Esophagus muscularis mucosa (tissue), 4 donors: ENCODE data around the gene DSCAML1. TPM values are rescaled to one million over a fixed set of nuclear protein-coding genes. Genes with fewer than 3 reads are reported as not detected.

Source experiments
- DNase-seq: peaks from one replicate; pipeline ENCODE4 v3.0.0-alpha.2; 2017; ENCODE audit errors: extremely low spot score
- H3K27ac ChIP-seq, 4 donors: fragments of 200-600 bp; sonication (generic); replicated peaks in 1 of 4; 1 replicate in 3 of 4; 2 replicates in 1 of 4; pipeline ENCODE4 v1.5.1; 2016 to 2019; ENCODE audit warnings: mild to moderate bottlenecking in 1 of 4
- H3K27me3 ChIP-seq, 4 donors: fragments of 200-600 bp; sonication (generic); one replicate each; pipeline versions ENCODE4 v1.5.1 to v1.6.0; 2016 to 2019
- H3K36me3 ChIP-seq, 4 donors: fragments of 200-600 bp; sonication (generic); one replicate each; pipeline ENCODE4 v1.5.1; 2016 to 2019
- H3K4me1 ChIP-seq, 4 donors: fragments of 200-600 bp; sonication (generic); one replicate each; pipeline ENCODE4 v1.5.1; 2016 to 2019
- H3K4me3 ChIP-seq, 4 donors: fragments of 200-600 bp; sonication (generic); 1 replicate in 2 of 4; 2 replicates in 2 of 4; pipeline ENCODE4 v1.5.1; 2016 to 2019; ENCODE audit warnings: mild to moderate bottlenecking in 4 of 4, moderate library complexity in 1 of 4
- H3K9me3 ChIP-seq, 4 donors: fragments of 200-600 bp; sonication (generic); 1 replicate in 3 of 4; 2 replicates in 1 of 4; pipeline ENCODE4 v1.5.1; 2016 to 2019
- CTCF ChIP-seq, 3 experiments: fragments of 200-600 bp in 2 of 3; fragments of 450-650 bp in 1 of 3; sonication (generic) in 2 of 3; IDR thresholded peaks; one replicate each; pipeline ENCODE4 v1.5.1; 2017 to 2019; ENCODE audit warnings: antibody characterized with exemption in 3 of 3, mild to moderate bottlenecking in 2 of 3, moderate library complexity in 1 of 3
- EP300 ChIP-seq: sonication (generic); formaldehyde crosslinking; IDR thresholded peaks from one replicate; pipeline ENCODE4 v1.6.1; 2017; ENCODE audit warnings: antibody characterized with exemption
- POLR2A ChIP-seq: fragments of 450-650 bp; IDR thresholded peaks from one replicate; pipeline ENCODE4 v1.6.1; 2017; ENCODE audit warnings: antibody characterized with exemption, moderate library complexity, mild to moderate bottlenecking, low read depth
- POLR2AphosphoS5 ChIP-seq, 2 donors: sonication (generic); formaldehyde crosslinking; IDR thresholded peaks; one replicate each; pipeline ENCODE4 v1.6.1; 2017; ENCODE audit warnings: antibody characterized with exemption in 2 of 2
- WGBS: methylation state at CpG from one replicate; pipeline ENCODE4 v1.1.5; 2018; 5-methylcytosine and 5-hydroxymethylcytosine counted together
- intact Hi-C: fragments of 100-400 bp; cut with DNase I; formaldehyde crosslinking; loops from one replicate; pipeline ENCODE4 v1.15.1; 2023
- total RNA-seq, 4 donors: library from RNA; depleted of rRNA; stranded (reverse); fragments of >200 nt; gene quantifications; one replicate each; pipeline versions ENCODE4 v1.1.0 to v1.2.1, GENCODE V29; 2016

The DSCAML1 gene
- total RNA-seq, 4 donors from 2014 or later, result 0.50 to 5.8 (median 1.2) TPM

DNA sequence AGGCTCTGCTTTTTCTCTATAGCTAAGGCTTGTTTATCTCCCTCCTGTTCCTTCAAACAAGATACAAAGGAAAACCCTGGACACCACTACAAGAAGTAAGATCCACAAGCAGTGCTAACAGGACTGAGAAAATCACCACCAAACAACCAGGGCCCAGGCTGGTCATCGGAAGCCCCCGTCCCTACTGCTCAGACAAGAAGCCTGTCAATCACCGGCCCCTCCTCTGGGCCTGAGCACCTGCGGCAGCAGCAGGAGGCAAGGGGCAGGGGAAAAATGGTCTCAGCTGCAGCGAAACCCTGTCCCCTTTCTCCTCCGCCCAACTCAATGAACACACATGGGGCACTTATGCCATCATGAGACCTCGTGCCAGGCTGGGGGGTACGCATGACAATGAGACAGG lies 314.1 kb downstream of the DSCAML1 start:
- no peak overlapping the region for H3K27ac ChIP-seq
- no peaks in the 10 kb centered on the region for H3K9me3 ChIP-seq
- WGBS, result 79% methylated on average over 8 of the region's 8 CpGs
- no peaks in the 10 kb centered on the region for H3K27me3 ChIP-seq
- peaks cover 0 to 6% (median 0%) of the 10 kb centered on the region in 4 donors for H3K36me3 ChIP-seq
- no peak overlapping the region for H3K4me3 ChIP-seq
- intact Hi-C loops, result no loop called here
- H3K4me1 ChIP-seq, result no peaks in the 10 kb centered on the region
- TF ChIP-seq POLR2A (no peak), POLR2AphosphoS5 (IDR thresholded peaks at IDR 0.05) (no peak), EP300 (no peak), CTCF (IDR thresholded peaks at IDR 0.05) (no peak)
- no peak for DNase-seq

- intact Hi-C loops, result no loop called here
- DNase-seq, result no peak
- TF ChIP-seq POLR2AphosphoS5 (IDR thresholded peaks at IDR 0.05), result no peak
- TF ChIP-seq POLR2A, result no peak
- TF ChIP-seq CTCF (IDR thresholded peaks at IDR 0.05), result no peak
- no peak for TF ChIP-seq EP300
- Histone ChIP-seq H3K27ac (no peak overlapping the region), H3K27me3 (no peaks in the 10 kb centered on the region), H3K4me1 (no peaks in the 10 kb centered on the region), H3K36me3 (peaks cover 0 to 6% (median 0%) of the 10 kb centered on the region in 4 donors), H3K9me3 (no peaks in the 10 kb centered on the region), H3K4me3 (no peak overlapping the region)
- 94% methylated on average over 13 of the region's 23 CpGs for WGBS
Observed at GRCh38 chr11:117481885-117482284, 315.1 kb downstream of the DSCAML1 start.

- peaks cover 0 to 6% (median 0%) of the 10 kb centered on the region in 4 donors for H3K36me3 ChIP-seq
- no peaks in the 10 kb centered on the region for H3K9me3 ChIP-seq
- intact Hi-C loops, result no loop called here
- H3K4me3 ChIP-seq, result no peak overlapping the region
- no peak for DNase-seq
- no peaks in the 10 kb centered on the region for H3K27me3 ChIP-seq
- WGBS, result 100% methylated on average over 6 of the region's 6 CpGs
- no peak overlapping the region for H3K27ac ChIP-seq
- no peak for TF ChIP-seq POLR2A
- TF ChIP-seq EP300, result no peak
- no peak for TF ChIP-seq POLR2AphosphoS5 (IDR thresholded peaks at IDR 0.05)
- TF ChIP-seq CTCF (IDR thresholded peaks at IDR 0.05), result no peak
- no peaks in the 10 kb centered on the region for H3K4me1 ChIP-seq
Observed at GRCh38 chr11:117481036-117481435, 316.0 kb downstream of the DSCAML1 start.

- no peak for DNase-seq
- peaks cover 0 to 6% (median 0%) of the 10 kb centered on the region in 4 donors for H3K36me3 ChIP-seq
- no peak for TF ChIP-seq POLR2AphosphoS5 (IDR thresholded peaks at IDR 0.05)
- no peak for TF ChIP-seq POLR2A
Observed at GRCh38 chr11:117480221-117480620, 316.8 kb downstream of the DSCAML1 start.

DNA sequence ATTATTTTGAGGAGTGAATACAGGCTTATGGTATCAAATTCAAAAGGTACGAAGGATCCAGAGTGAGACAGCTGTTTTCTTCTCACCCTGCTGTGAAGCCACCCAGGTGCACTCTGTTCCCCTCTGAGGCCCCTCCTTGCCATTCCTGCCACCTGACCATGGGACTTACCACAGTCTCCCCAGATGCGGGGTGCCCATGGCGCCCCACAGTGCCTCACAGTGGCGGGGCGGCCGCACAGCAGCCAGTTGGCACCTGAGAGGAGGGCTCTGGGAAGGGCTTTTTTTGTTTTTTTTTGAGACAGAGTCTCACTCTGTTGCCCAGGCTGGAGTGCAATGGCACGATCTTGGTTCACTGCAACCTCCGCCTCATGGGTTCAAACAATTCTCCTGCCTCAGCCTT lies 317.6 kb downstream of the DSCAML1 start:
- 74% methylated on average over 8 of the region's 8 CpGs for WGBS
- no peak for TF ChIP-seq CTCF (IDR thresholded peaks at IDR 0.05)
- TF ChIP-seq POLR2AphosphoS5 (IDR thresholded peaks at IDR 0.05), result no peak
- no peak for TF ChIP-seq POLR2A
- TF ChIP-seq EP300, result no peak

More at GRCh38 chr11:117480221-117480620, 316.8 kb downstream of the DSCAML1 start:
- intact Hi-C loops, result no loop called here
- no peak overlapping the region for H3K4me3 ChIP-seq
- H3K9me3 ChIP-seq, result no peaks in the 10 kb centered on the region
- WGBS, result 93% methylated on average over 9 of the region's 15 CpGs
- no peaks in the 10 kb centered on the region for H3K27me3 ChIP-seq
- no peak overlapping the region for H3K27ac ChIP-seq
- H3K4me1 ChIP-seq, result no peaks in the 10 kb centered on the region

More for the DNA sequence above, 317.6 kb downstream of the DSCAML1 start:
- Histone ChIP-seq H3K4me3 (no peak overlapping the region), H3K4me1 (no peaks in the 10 kb centered on the region), H3K36me3 (peaks cover 0 to 6% (median 0%) of the 10 kb centered on the region in 4 donors), H3K9me3 (no peaks in the 10 kb centered on the region), H3K27me3 (no peaks in the 10 kb centered on the region), H3K27ac (no peak overlapping the region)
- no peak for DNase-seq
- intact Hi-C loops, result no loop called here
